ENCODE measurements around the gene CAMK1. TPM values are rescaled to one million over a fixed set of nuclear protein-coding genes. Genes with fewer than 3 reads are reported as not detected.
A peak's percentile ranks its signal among the peaks of the same experiment; 100 is the strongest.

Gene CAMK1
- total and polyA plus RNA-seq, 8 donors, result 2.0 to 23.7 (median 5.4) TPM

DNA sequence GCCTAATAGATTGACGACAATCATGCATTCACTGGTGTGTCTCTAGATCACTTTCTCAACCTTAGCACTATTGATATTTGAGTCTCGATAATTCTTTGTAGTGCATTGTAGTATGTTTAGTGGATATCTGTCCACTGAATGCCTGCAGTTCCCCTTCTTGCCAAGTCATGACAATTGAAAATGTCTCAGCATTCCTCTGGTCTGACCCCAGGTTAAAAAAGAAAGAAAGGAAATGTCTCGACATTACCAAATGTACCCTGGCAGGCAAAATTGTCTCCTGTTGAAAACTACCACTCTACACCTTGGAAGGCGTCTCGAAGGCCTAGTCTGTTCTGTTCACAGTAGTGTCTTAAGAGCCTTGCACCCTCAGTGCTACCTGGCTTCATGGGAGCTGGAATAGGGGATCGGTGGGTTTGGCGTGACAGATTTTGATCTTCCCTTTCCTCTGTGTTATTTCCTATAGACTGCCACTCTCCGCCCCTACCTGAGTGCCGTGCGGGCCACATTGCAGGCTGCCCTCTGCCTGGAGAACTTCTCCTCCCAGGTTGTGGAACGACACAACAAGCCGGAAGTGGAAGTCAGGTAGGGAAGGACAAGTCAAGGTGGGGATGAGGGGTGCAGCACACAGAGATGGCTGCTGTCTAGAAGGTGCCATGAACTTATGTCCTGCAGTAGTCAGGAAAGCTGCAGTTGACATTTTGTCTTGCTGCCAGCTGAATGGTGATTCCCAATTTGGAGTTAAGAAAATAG, 27.6 kb upstream of the CAMK1 start:
- no peaks in the 10 kb centered on the region for H3K27me3 ChIP-seq
- FAIRE-seq (no peak), ATAC-seq (no peak), DNase-seq (no peak)
- H3K27ac ChIP-seq, result no peak overlapping the region
- no peaks in the 10 kb centered on the region for H3K9me3 ChIP-seq
- TF ChIP-seq, protein P1, sequence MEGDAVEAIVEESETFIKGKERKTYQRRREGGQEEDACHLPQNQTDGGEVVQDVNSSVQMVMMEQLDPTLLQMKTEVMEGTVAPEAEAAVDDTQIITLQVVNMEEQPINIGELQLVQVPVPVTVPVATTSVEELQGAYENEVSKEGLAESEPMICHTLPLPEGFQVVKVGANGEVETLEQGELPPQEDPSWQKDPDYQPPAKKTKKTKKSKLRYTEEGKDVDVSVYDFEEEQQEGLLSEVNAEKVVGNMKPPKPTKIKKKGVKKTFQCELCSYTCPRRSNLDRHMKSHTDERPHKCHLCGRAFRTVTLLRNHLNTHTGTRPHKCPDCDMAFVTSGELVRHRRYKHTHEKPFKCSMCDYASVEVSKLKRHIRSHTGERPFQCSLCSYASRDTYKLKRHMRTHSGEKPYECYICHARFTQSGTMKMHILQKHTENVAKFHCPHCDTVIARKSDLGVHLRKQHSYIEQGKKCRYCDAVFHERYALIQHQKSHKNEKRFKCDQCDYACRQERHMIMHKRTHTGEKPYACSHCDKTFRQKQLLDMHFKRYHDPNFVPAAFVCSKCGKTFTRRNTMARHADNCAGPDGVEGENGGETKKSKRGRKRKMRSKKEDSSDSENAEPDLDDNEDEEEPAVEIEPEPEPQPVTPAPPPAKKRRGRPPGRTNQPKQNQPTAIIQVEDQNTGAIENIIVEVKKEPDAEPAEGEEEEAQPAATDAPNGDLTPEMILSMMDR (IDR thresholded peaks at IDR 0.05), result no peak
- peaks cover 3 to 42% (median 26%) of the 10 kb centered on the region in 3 donors for H3K36me3 ChIP-seq
- 90 to 92% methylated on average over 12 of the region's 12 CpGs for WGBS, 2 donors
- H3K4me3 ChIP-seq, result no peak overlapping the region
- intact Hi-C loops (cut with DNase I), result no loop called here
- peaks cover 0 to 9% (median 0%) of the 10 kb centered on the region in 3 donors for H3K4me1 ChIP-seq

DNA sequence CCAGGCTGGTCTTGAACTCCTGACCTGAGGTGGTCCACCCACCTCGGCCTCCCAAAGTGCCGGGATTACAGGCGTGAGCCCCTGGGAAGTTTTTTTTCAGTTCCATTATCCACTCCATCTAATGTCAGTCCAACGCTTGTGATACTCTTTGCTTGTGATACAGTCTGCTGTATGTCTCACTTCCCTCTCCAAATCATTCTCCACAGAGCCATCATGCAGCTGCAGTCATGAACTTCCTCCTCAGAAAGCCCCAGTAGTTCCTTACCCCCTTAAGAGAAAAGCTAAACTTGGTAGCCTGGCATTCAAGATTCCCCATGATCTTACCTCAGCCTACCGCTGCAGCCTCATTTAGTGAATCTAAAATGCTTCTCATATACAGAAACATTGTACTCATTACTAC, 25.5 kb upstream of the CAMK1 start:
- Histone ChIP-seq H3K36me3 (peaks cover 3 to 29% (median 14%) of the 10 kb centered on the region in 3 donors), H3K9me3 (no peaks in the 10 kb centered on the region), H3K27ac (no peak overlapping the region), H3K4me3 (no peak overlapping the region), H3K27me3 (no peaks in the 10 kb centered on the region), H3K4me1 (peaks cover 0 to 13% (median 3%) of the 10 kb centered on the region in 3 donors)
- DNase-seq (no peak), FAIRE-seq (no peak), ATAC-seq (no peak)
- WGBS, 2 donors, result 87 to 91% methylated on average over 5 of the region's 5 CpGs
- intact Hi-C loops (cut with DNase I), result no loop called here
- TF ChIP-seq, protein P1 (IDR thresholded peaks at IDR 0.05), result no peak

DNA sequence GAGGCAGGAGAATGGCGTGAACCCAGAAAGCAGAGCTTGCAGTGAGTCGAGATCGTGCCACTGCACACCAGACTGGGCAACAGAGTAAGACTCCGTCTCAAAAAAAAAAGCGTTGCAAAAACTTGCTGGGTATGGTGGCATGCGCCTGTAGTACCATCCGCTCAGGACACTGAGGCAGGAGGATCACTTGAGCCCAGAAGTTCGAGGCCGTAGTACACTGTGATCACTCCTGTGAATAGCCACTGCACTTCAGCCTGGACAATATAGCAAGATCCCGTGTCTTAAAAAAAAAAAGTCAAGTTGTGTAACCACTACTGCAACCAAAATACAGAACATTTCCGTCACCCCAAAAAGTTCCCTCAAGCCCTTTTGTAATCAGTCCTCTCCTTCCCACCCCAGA, 24.7 kb upstream of the CAMK1 start:
- 93 to 94% methylated on average over 11 of the region's 11 CpGs for whole genome bisulfite sequencing, 2 donors
- TF ChIP-seq, protein P1 (IDR thresholded peaks at IDR 0.05), result no peak
- no peak for DNase-seq
- no peak overlapping the region for H3K4me3 ChIP-seq
- H3K9me3 ChIP-seq, result no peaks in the 10 kb centered on the region
- ATAC-seq, result no peak
- no peaks in the 10 kb centered on the region for H3K27me3 ChIP-seq
- no peak for FAIRE-seq
- H3K36me3 ChIP-seq, result peaks cover 3 to 21% (median 6%) of the 10 kb centered on the region in 3 donors
- H3K4me1 ChIP-seq, result peaks cover 0 to 13% (median 3%) of the 10 kb centered on the region in 3 donors
- no peak overlapping the region for H3K27ac ChIP-seq
- intact Hi-C loops (cut with DNase I), result no loop called here

DNA sequence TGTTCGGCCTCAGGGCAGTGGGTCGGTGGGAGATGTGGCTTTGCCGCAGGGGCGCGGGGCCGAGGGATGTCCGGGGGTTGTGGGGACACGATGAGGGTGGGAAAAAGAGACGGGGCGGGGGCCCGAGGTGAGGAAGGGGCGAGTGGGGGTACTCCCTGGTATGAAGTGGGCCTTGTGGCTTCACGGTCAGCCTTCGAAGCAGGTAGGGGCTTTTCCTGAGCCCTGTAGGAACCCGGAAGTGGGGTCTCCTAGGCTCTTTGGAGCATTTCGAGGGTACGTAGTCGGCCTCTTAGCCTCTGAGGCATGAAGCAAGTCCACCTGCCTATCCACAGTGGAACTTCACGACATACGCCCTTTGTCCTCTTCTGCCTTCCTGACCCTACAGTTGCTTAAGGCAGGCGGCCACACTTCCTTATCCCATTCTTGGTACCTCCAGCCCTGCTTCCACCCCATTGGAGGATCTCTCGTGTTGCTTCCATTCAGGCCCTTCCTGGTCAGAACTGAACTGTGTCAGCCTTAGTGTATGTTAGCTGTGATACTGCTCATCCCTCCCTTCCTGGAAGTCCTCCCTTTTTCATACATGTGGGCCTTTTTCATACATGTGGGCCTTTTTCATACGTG, 23.5 kb upstream of the CAMK1 start:
- no peak for DNase-seq
- TF ChIP-seq, protein P1 (IDR thresholded peaks at IDR 0.05), result no peak
- peaks cover 0 to 10% (median 0%) of the 10 kb centered on the region in 3 donors for H3K36me3 ChIP-seq
- H3K4me1 ChIP-seq, result peaks cover 0 to 13% (median 3%) of the 10 kb centered on the region in 3 donors
- H3K4me3 ChIP-seq, result peak overlapping the region; percentile 78 to 94 (median 86)
- FAIRE-seq, result no peak
- intact Hi-C loops (cut with DNase I), result no loop called here
- peak overlapping the region; percentile 84 to 90 (median 88) for H3K27ac ChIP-seq
- H3K27me3 ChIP-seq, result no peaks in the 10 kb centered on the region
- peak in 3 of 4 donors; percentile 1 to 15 (median 14) for ATAC-seq
- no peaks in the 10 kb centered on the region for H3K9me3 ChIP-seq
- WGBS, 2 donors, result 0 to 1% methylated on average over 21 to 23 of the region's 23 CpGs
